Endothelial cell of umbilical vein (primary cell): ENCODE measurements around the gene MYRFL. TPM values are rescaled to one million over a fixed set of nuclear protein-coding genes. Genes with fewer than 3 reads are reported as not detected.

ENCODE experiments used
- BruUV-seq: library from RNA; stranded (reverse); fragments of 400-500 nt; replicated peaks from 2 replicates; lab custom pipeline; 2021; lab: Mats Ljungman, UMichigan
- CTCF ChIA-PET: fragments of 300-600, 350-600 bp; sonication (Branson Sonifier 250); formaldehyde crosslinking; loops from one replicate; lab custom pipeline; 2021; ENCODE audit warnings: antibody characterized with exemption, inconsistent platforms; lab: Charles Lee
- POLR2A ChIA-PET: fragments of 300-600, 350-600 bp; sonication (Branson Sonifier 250); formaldehyde crosslinking; loops from one replicate; lab custom pipeline; 2021; ENCODE audit warnings: antibody characterized with exemption, inconsistent platforms; lab: Charles Lee
- DNase-seq: peaks from one replicate; pipeline ENCODE4 v3.0.0-alpha.2; 2011; ENCODE audit warnings: low read depth, low spot score
- FAIRE-seq: peaks from 2 replicates; lab custom pipeline; 2011; peaks lifted over from hg19 to GRCh38; lab: Jason Lieb, UNC
- H2AFZ ChIP-seq: 2 replicates; pipeline ENCODE4 v1.6.0; 2012; ENCODE audit warnings: low read depth, low read length, control low read depth, inconsistent platforms
- H3K27ac ChIP-seq: 2 replicates; pipeline ENCODE4 v1.5.1; 2011; ENCODE audit warnings: low read depth, mild to moderate bottlenecking, control low read depth, low read length, moderate library complexity; ENCODE audit not compliant: insufficient read depth
- H3K27me3 ChIP-seq, 2 experiments: 2 replicates each; pipeline versions ENCODE4 v1.6.0 to v1.6.1; 2011; ENCODE audit warnings: low read length in 2 of 2, mixed read lengths in 1 of 2; ENCODE audit not compliant: control insufficient read depth in 2 of 2, insufficient read depth in 2 of 2
- H3K36me3 ChIP-seq, 2 experiments: 2 replicates in 1 of 2; 3 replicates in 1 of 2; pipeline ENCODE4 v1.5.1; 2011; ENCODE audit warnings: low read length in 2 of 2, mild to moderate bottlenecking in 1 of 2, moderate library complexity in 1 of 2; ENCODE audit not compliant: control insufficient read depth in 2 of 2, insufficient read depth in 2 of 2; ENCODE audit errors: extremely low read depth in 1 of 2
- H3K4me1 ChIP-seq: 3 replicates; pipeline ENCODE4 v1.5.1; 2011; ENCODE audit warnings: mild to moderate bottlenecking, low read length; ENCODE audit not compliant: control insufficient read depth, insufficient read depth; ENCODE audit errors: extremely low read depth
- H3K4me2 ChIP-seq: 2 replicates; pipeline ENCODE4 v1.6.1; 2011; ENCODE audit warnings: low read length, control low read depth, mixed read lengths; ENCODE audit not compliant: insufficient read depth
- H3K4me3 ChIP-seq, 3 experiments: fragments of 200-600 bp in 1 of 3; sonication (generic), shearing (Covaris generic) in 1 of 3; replicated peaks in 1 of 3; 2 replicates each; pipeline ENCODE4 v1.5.1; 2011 to 2016; ENCODE audit warnings: control low read depth in 3 of 3, low read length in 3 of 3, mild to moderate bottlenecking in 2 of 3, inconsistent platforms in 1 of 3, low read depth in 1 of 3, moderate library complexity in 1 of 3; ENCODE audit not compliant: insufficient read depth in 1 of 3
- H3K79me2 ChIP-seq: 2 replicates; pipeline ENCODE4 v1.6.0; 2012; ENCODE audit warnings: low read length, inconsistent platforms; ENCODE audit not compliant: control insufficient read depth, insufficient read depth
- H3K9ac ChIP-seq: replicated peaks from 2 replicates; pipeline ENCODE3; 2011; ENCODE audit warnings: low read length, control low read depth; ENCODE audit not compliant: insufficient read depth; ENCODE audit errors: extremely low read depth
- H3K9me1 ChIP-seq: replicated peaks from 3 replicates; pipeline ENCODE4 v1.6.0; 2011; ENCODE audit warnings: mild to moderate bottlenecking, low read length; ENCODE audit not compliant: control insufficient read depth, insufficient read depth; ENCODE audit errors: extremely low read depth
- H3K9me3 ChIP-seq: replicated peaks from 2 replicates; pipeline ENCODE4 v1.5.1; 2012; ENCODE audit warnings: low read length, inconsistent platforms; ENCODE audit not compliant: control insufficient read depth, insufficient read depth
- H4K20me1 ChIP-seq: replicated peaks from 2 replicates; pipeline ENCODE3; 2011; ENCODE audit warnings: mild to moderate bottlenecking, low read length; ENCODE audit not compliant: control insufficient read depth, insufficient read depth; ENCODE audit errors: extremely low read depth
- CTCF ChIP-seq, 2 donors: IDR thresholded peaks; 1 replicate in 1 of 2; 2 replicates in 1 of 2; pipeline ENCODE4 v1.5.1; 2011; ENCODE audit warnings: low read length in 2 of 2, mild to moderate bottlenecking in 2 of 2, moderate library complexity in 2 of 2, control low read depth in 1 of 2, inconsistent platforms in 1 of 2, low read depth in 1 of 2; ENCODE audit not compliant: insufficient read depth in 1 of 2; ENCODE audit errors: extremely low read depth in 1 of 2
- EZH2 ChIP-seq: IDR thresholded peaks from 2 replicates; pipeline ENCODE4 v1.6.1; 2012; ENCODE audit warnings: borderline replicate concordance, low read depth, mild to moderate bottlenecking, moderate library complexity, low read length, inconsistent platforms; ENCODE audit not compliant: severe bottlenecking
- FOS ChIP-seq: IDR thresholded peaks from 2 replicates; pipeline ENCODE4 v1.6.1; 2011; ENCODE audit warnings: mild to moderate bottlenecking, low read length, moderate library complexity, borderline replicate concordance; ENCODE audit not compliant: insufficient read depth
- GATA2 ChIP-seq: IDR thresholded peaks from 2 replicates; pipeline ENCODE4 v1.7.0; 2011; ENCODE audit warnings: low read depth, mild to moderate bottlenecking, moderate library complexity, mixed read lengths, low read length; ENCODE audit not compliant: insufficient read length, insufficient read depth
- MAX ChIP-seq: IDR thresholded peaks from 2 replicates; pipeline ENCODE4 v1.6.1; 2011; ENCODE audit not compliant: insufficient read depth, insufficient read length
- MYC ChIP-seq: IDR thresholded peaks from one replicate; pipeline ENCODE4 v1.6.1; 2011; ENCODE audit warnings: mild to moderate bottlenecking, low read depth, low read length
- POLR2A ChIP-seq: IDR thresholded peaks from 2 replicates; pipeline ENCODE4 v1.6.1; 2012; ENCODE audit warnings: low read depth, mild to moderate bottlenecking, control low read depth, low read length
- POLR2AphosphoS5 ChIP-seq: IDR thresholded peaks from 2 replicates; pipeline ENCODE4 v1.6.1; 2012; ENCODE audit warnings: low read depth, mild to moderate bottlenecking, control low read depth, low read length, moderate library complexity; ENCODE audit not compliant: insufficient read depth
- dilution Hi-C: fragments of 300-500 bp; cut with MboI; formaldehyde crosslinking; loops from one replicate; pipeline ENCODE4 v1.15.0; 2019; ENCODE audit warnings: low sequenced_read_pairs; ENCODE audit not compliant: extremely low pct_ligation_motif_present
- intact Hi-C: fragments of 100-400 bp; cut with micrococcal nuclease; formaldehyde crosslinking; loops from one replicate; pipeline ENCODE4 v1.10.0; 2022
- polyA plus RNA-seq, 4 experiments: library from polyadenylated mRNA; depleted of rRNA in 3 of 4; stranded (reverse) in 3 of 4; unstranded in 1 of 4; fragments of >200 nt; gene quantifications; 2 replicates each; pipeline versions ENCODE4 v1.2.1 to v1.2.3, GENCODE V29; 2011 to 2012; ENCODE audit warnings: missing spikeins in 1 of 4
- total RNA-seq: library from RNA; stranded (reverse); gene quantifications from 2 replicates; pipeline ENCODE4 v1.2.3, GENCODE V29; 2021

The MYRFL gene
- total and polyA plus RNA-seq, 2 donors (not counting 3 experiments of a cell fraction or from before 2014, with no cell fraction given), result not detected

- H3K4me3 ChIP-seq, result no peak overlapping the region
- POLR2A ChIA-PET, result no interaction called here
- no peak overlapping the region for H2AFZ ChIP-seq
- H3K4me1 ChIP-seq, result no peaks in the 10 kb centered on the region
- no peak overlapping the region for H3K9ac ChIP-seq
- peaks cover 0 to 8% of the 10 kb centered on the region in 2 experiments for H3K27me3 ChIP-seq
- no peak overlapping the region for H3K4me2 ChIP-seq
- CTCF ChIA-PET, result no interaction called here
- TF ChIP-seq MAX, result no peak
- no peak for TF ChIP-seq POLR2AphosphoS5
- no peak for TF ChIP-seq EZH2
- no peak for TF ChIP-seq CTCF (IDR thresholded peaks at IDR 0.05; ENCODE audit: extremely low read depth in 1 of 2, insufficient read depth in 1 of 2, low read depth in 1 of 2, low read length in 2 of 2)
- no peak for TF ChIP-seq POLR2A
- no peak for TF ChIP-seq MYC
- TF ChIP-seq GATA2, result no peak
- TF ChIP-seq FOS, result no peak
- H4K20me1 ChIP-seq, result no peaks in the 10 kb centered on the region
- intact Hi-C loops (no loop called here), dilution Hi-C loops (no loop called here)
- FAIRE-seq (no peak), DNase-seq (no peak)
- H3K27ac ChIP-seq, result no peak overlapping the region
- no peaks in the 10 kb centered on the region for H3K9me1 ChIP-seq
- H3K36me3 ChIP-seq, result no peaks in the 10 kb centered on the region
- no TSS peak for BruUV-seq
- H3K79me2 ChIP-seq, result no peaks in the 10 kb centered on the region
- no peaks in the 10 kb centered on the region for H3K9me3 ChIP-seq
Observed at GRCh38 chr12:69935651-69936100, 110.6 kb downstream of the MYRFL start.
